Measurements from ENCODE around the gene AIFM1. TPM values are rescaled to one million over a fixed set of nuclear protein-coding genes. Genes with fewer than 3 reads are reported as not detected.

The AIFM1 gene
- total RNA-seq, 4 donors from 2014 or later: 15.9 to 23.4 (median 21.6) TPM

- H3K27ac ChIP-seq (replicated peaks in 1 of 4): no peak overlapping the region
- TF ChIP-seq EP300 (IDR thresholded peaks at IDR 0.05) (no peak), POLR2A (IDR thresholded peaks at IDR 0.05; ENCODE audit: low read depth) (no peak), POLR2AphosphoS5 (IDR thresholded peaks at IDR 0.05) (no peak), CTCF (IDR thresholded peaks at IDR 0.05) (no peak)
- intact Hi-C loops (cut with DNase I): no loop called here
- no peaks in the 10 kb centered on the region for H3K9me3 ChIP-seq
- H3K4me3 ChIP-seq: no peak overlapping the region
- WGBS: 69% methylated on average over 2 of the region's 2 CpGs
- peaks cover 0 to 7% (median 4%) of the 10 kb centered on the region in 4 donors for H3K4me1 ChIP-seq
- no peak for DNase-seq (ENCODE audit: extremely low spot score)
- no peaks in the 10 kb centered on the region for H3K36me3 ChIP-seq
- no peaks in the 10 kb centered on the region for H3K27me3 ChIP-seq
These were observed 7.3 kb downstream of the AIFM1 start for GRCh38 chrX:130158311-130158710.

- Histone ChIP-seq H3K4me3 (no peak overlapping the region), H3K4me1 (no peaks in the 10 kb centered on the region), H3K9me3 (no peaks in the 10 kb centered on the region), H3K27me3 (no peaks in the 10 kb centered on the region), H3K27ac (replicated peaks in 1 of 4) (no peak overlapping the region), H3K36me3 (no peaks in the 10 kb centered on the region)
- WGBS: 48% methylated on average over 2 of the region's 2 CpGs
- DNase-seq (ENCODE audit: extremely low spot score): no peak
- TF ChIP-seq CTCF (IDR thresholded peaks at IDR 0.05): no peak
- TF ChIP-seq POLR2A (IDR thresholded peaks at IDR 0.05; ENCODE audit: low read depth): no peak
- TF ChIP-seq POLR2AphosphoS5 (IDR thresholded peaks at IDR 0.05): no peak
- no peak for TF ChIP-seq EP300 (IDR thresholded peaks at IDR 0.05)
- intact Hi-C loops (cut with DNase I): no loop called here
These were observed 10.1 kb downstream of the AIFM1 start for GRCh38 chrX:130155564-130155963.

- Histone ChIP-seq H3K4me3 (no peak overlapping the region), H3K27me3 (no peaks in the 10 kb centered on the region), H3K27ac (replicated peaks in 1 of 4) (no peak overlapping the region), H3K36me3 (peaks cover 5 to 63% (median 27%) of the 10 kb centered on the region in 4 donors), H3K9me3 (no peaks in the 10 kb centered on the region), H3K4me1 (no peaks in the 10 kb centered on the region)
- TF ChIP-seq POLR2AphosphoS5 (IDR thresholded peaks at IDR 0.05) (no peak), EP300 (IDR thresholded peaks at IDR 0.05) (no peak), CTCF (IDR thresholded peaks at IDR 0.05) (no peak), POLR2A (IDR thresholded peaks at IDR 0.05; ENCODE audit: low read depth) (no peak)
- no peak for DNase-seq (ENCODE audit: extremely low spot score)
- intact Hi-C loops (cut with DNase I): no loop called here
- 76% methylated on average over 5 of the region's 5 CpGs for WGBS
These were observed 18.0 kb downstream of the AIFM1 start for GRCh38 chrX:130147631-130148030.

GRCh38 chrX:130145123-130145522 is 20.5 kb downstream of the AIFM1 start:
- H3K4me1 ChIP-seq: no peaks in the 10 kb centered on the region
- 86% methylated on average over 4 of the region's 4 CpGs for WGBS
- H3K27ac ChIP-seq (replicated peaks in 1 of 4): no peak overlapping the region
- no peak overlapping the region for H3K4me3 ChIP-seq
- peaks cover 5 to 77% (median 39%) of the 10 kb centered on the region in 4 donors for H3K36me3 ChIP-seq
- H3K27me3 ChIP-seq: no peaks in the 10 kb centered on the region
- intact Hi-C loops (cut with DNase I): no loop called here
- H3K9me3 ChIP-seq: no peaks in the 10 kb centered on the region
- TF ChIP-seq POLR2A (IDR thresholded peaks at IDR 0.05; ENCODE audit: low read depth): no peak
- TF ChIP-seq POLR2AphosphoS5 (IDR thresholded peaks at IDR 0.05): no peak
- no peak for TF ChIP-seq CTCF (IDR thresholded peaks at IDR 0.05)
- TF ChIP-seq EP300 (IDR thresholded peaks at IDR 0.05): no peak
- no peak for DNase-seq (ENCODE audit: extremely low spot score)

- TF ChIP-seq POLR2AphosphoS5 (IDR thresholded peaks at IDR 0.05): no peak
- no peak for TF ChIP-seq CTCF (IDR thresholded peaks at IDR 0.05)
- no peak for TF ChIP-seq POLR2A (IDR thresholded peaks at IDR 0.05; ENCODE audit: low read depth)
- TF ChIP-seq EP300 (IDR thresholded peaks at IDR 0.05): no peak
- DNase-seq (ENCODE audit: extremely low spot score): no peak
- WGBS: 78% methylated on average over 3 of the region's 3 CpGs
- Histone ChIP-seq H3K36me3 (peaks cover 5 to 83% (median 42%) of the 10 kb centered on the region in 4 donors), H3K4me1 (no peaks in the 10 kb centered on the region), H3K27ac (replicated peaks in 1 of 4) (no peak overlapping the region), H3K27me3 (no peaks in the 10 kb centered on the region), H3K9me3 (no peaks in the 10 kb centered on the region), H3K4me3 (no peak overlapping the region)
- intact Hi-C loops (cut with DNase I): no loop called here
These were observed 21.1 kb downstream of the AIFM1 start for GRCh38 chrX:130144509-130144908.
